HepG2 (cell line): Measurements from ENCODE around the gene RPS27L. TPM values are rescaled to one million over a fixed set of nuclear protein-coding genes. Genes with fewer than 3 reads are reported as not detected.

ENCODE experiments used
- ATAC-seq: fragments of 200-7000 bp; cut with Tn5 transposase; 3 replicates; pipeline ENCODE4 v1.9.1; 2020; ENCODE audit warnings: mild to moderate bottlenecking, moderate library complexity
- BruUV-seq: library from RNA; stranded (reverse); fragments of 400-500 nt; replicated peaks from 2 replicates; lab custom pipeline; 2021; lab: Mats Ljungman, UMichigan
- CTCF ChIA-PET: fragments of 300-600 bp; formaldehyde crosslinking; extraction: SDS; loops from one replicate; lab custom pipeline; 2021; ENCODE audit warnings: low total read pairs, inconsistent platforms, low intra/inter-chr PET ratio; lab: Yijun Ruan, JAX
- POLR2A ChIA-PET: fragments of 350-600 bp; sonication (Branson Sonifier 250); formaldehyde crosslinking; loops from one replicate; lab custom pipeline; 2020; ENCODE audit warnings: antibody characterized with exemption, inconsistent platforms; lab: Yijun Ruan, JAX
- DNase-seq: peaks from one replicate; pipeline ENCODE4 v3.0.0-alpha.2; 2015; ENCODE audit warnings: low spot score
- FAIRE-seq: peaks from 3 replicates; lab custom pipeline; 2011; peaks lifted over from hg19 to GRCh38; lab: Jason Lieb, UNC
- H2AFZ ChIP-seq: one replicate; pipeline ENCODE4 v1.6.1; 2011; ENCODE audit warnings: low read length, inconsistent platforms
- H3K27ac ChIP-seq: fragments of 300-600 bp; 3 replicates; pipeline ENCODE4 v1.8.0; 2011; ENCODE audit warnings: mixed run types, mild to moderate bottlenecking, mixed read lengths, low read length, inconsistent platforms; ENCODE audit not compliant: insufficient read depth; ENCODE audit errors: extremely low read length
- H3K27me3 ChIP-seq, 2 experiments: fragments of 200-600 bp in 1 of 2; 2 replicates in 1 of 2; 3 replicates in 1 of 2; pipeline versions ENCODE4 v1.6.0 to v1.8.0; 2011; ENCODE audit warnings: low read length in 2 of 2, mild to moderate bottlenecking in 2 of 2, moderate library complexity in 2 of 2, inconsistent platforms in 1 of 2; ENCODE audit not compliant: insufficient read depth in 2 of 2, control insufficient read depth in 1 of 2
- H3K36me3 ChIP-seq, 2 experiments: fragments of 200-600 bp in 1 of 2; replicated peaks in 1 of 2; 2 replicates in 1 of 2; 3 replicates in 1 of 2; pipeline versions ENCODE4 v1.5.1 to v1.8.0; 2011; ENCODE audit warnings: low read length in 2 of 2, inconsistent platforms in 1 of 2; ENCODE audit not compliant: insufficient read depth in 2 of 2, control insufficient read depth in 1 of 2
- H3K4me1 ChIP-seq: 2 replicates; pipeline ENCODE4 v1.5.1; 2012; ENCODE audit warnings: low read length, inconsistent platforms; ENCODE audit not compliant: insufficient read depth
- H3K4me2 ChIP-seq: 2 replicates; pipeline ENCODE4 v1.6.0; 2011; ENCODE audit warnings: low read depth, low read length, inconsistent platforms
- H3K4me3 ChIP-seq, 3 experiments: fragments of 200-600 bp in 1 of 3; sonication (generic), shearing (Covaris generic) in 1 of 3; replicated peaks in 1 of 3; 2 replicates each; pipeline ENCODE4 v1.5.1; 2011 to 2016; ENCODE audit warnings: low read length in 3 of 3, inconsistent platforms in 2 of 3, low read depth in 2 of 3, mild to moderate bottlenecking in 2 of 3, control low read depth in 1 of 3, mixed read lengths in 1 of 3; ENCODE audit not compliant: insufficient read depth in 1 of 3
- H3K79me2 ChIP-seq: one replicate; pipeline ENCODE4 v1.6.1; 2011; ENCODE audit warnings: low read length, inconsistent platforms; ENCODE audit not compliant: insufficient read depth
- H3K9ac ChIP-seq: 2 replicates; pipeline ENCODE4 v1.6.0; 2011; ENCODE audit warnings: mild to moderate bottlenecking, low read depth, low read length, inconsistent platforms; ENCODE audit not compliant: insufficient read depth
- H3K9me3 ChIP-seq: 2 replicates; pipeline ENCODE4 v1.5.1; 2012; ENCODE audit warnings: mild to moderate bottlenecking, low read length
- H4K20me1 ChIP-seq: 2 replicates; pipeline ENCODE4 v1.6.0; 2011; ENCODE audit warnings: inconsistent platforms, mild to moderate bottlenecking, low read length, moderate library complexity; ENCODE audit not compliant: insufficient read depth
- FOSL1 ChIP-seq: sonication (generic); formaldehyde crosslinking; IDR thresholded peaks from 2 replicates; pipeline ENCODE4 v1.9.0; 2021; ENCODE audit warnings: missing genetic modification reagents, borderline replicate concordance
- JARID2 ChIP-seq: sonication (generic); formaldehyde crosslinking; IDR thresholded peaks from 2 replicates; pipeline ENCODE4 v1.8.1; 2023; ENCODE audit warnings: missing genetic modification reagents, inconsistent platforms; ENCODE audit not compliant: insufficient replicate concordance
- MED1 ChIP-seq: sonication (generic); formaldehyde crosslinking; IDR thresholded peaks from 2 replicates; pipeline ENCODE4 v1.4.0; 2020; ENCODE audit warnings: missing genetic modification reagents
- POLR2AphosphoS2 ChIP-seq: IDR thresholded peaks from 2 replicates; pipeline ENCODE4 v1.6.1; 2011; ENCODE audit warnings: low read depth, low read length, improper control_type of control experiment
- SRY ChIP-seq: sonication (generic); formaldehyde crosslinking; IDR thresholded peaks from 2 replicates; pipeline ENCODE4 v1.8.0; 2022; ENCODE audit warnings: mild to moderate bottlenecking, missing genetic modification reagents
- U2AF1 ChIP-seq: fragments of 200-400 bp; formaldehyde crosslinking; optimal IDR thresholded peaks from 2 replicates; pipeline ENCODE3; 2017; ENCODE audit warnings: mild to moderate bottlenecking, low read depth, low read length
- ZBTB8A ChIP-seq: sonication (generic); formaldehyde crosslinking; IDR thresholded peaks from 2 replicates; pipeline ENCODE4 v1.4.0; 2020; ENCODE audit warnings: mild to moderate bottlenecking, low read depth, missing genetic modification reagents, borderline replicate concordance
- ZNF207 ChIP-seq: fragments of 450-650 bp; IDR thresholded peaks from 2 replicates; pipeline ENCODE4 v1.6.1; 2016; ENCODE audit warnings: antibody characterized with exemption, borderline replicate concordance
- WGBS: methylation state at CpG from one replicate; pipeline ENCODE4 v1.1.6; 2017; ENCODE audit warnings: low lambda C conversion rate; 5-methylcytosine and 5-hydroxymethylcytosine counted together
- in situ Hi-C: cut with HindIII; loops from 2 replicates; pipeline ENCODE4 v1.10.0; 2017; ENCODE audit warnings: low pct_unique_long_range_greater_than_20kb; ENCODE audit not compliant: extremely low pct_ligation_motif_present
- intact Hi-C: fragments of 100-400 bp; cut with micrococcal nuclease; formaldehyde crosslinking; loops from one replicate; pipeline ENCODE4 v1.10.0; 2022; ENCODE audit not compliant: unreplicated experiment
- polyA plus RNA-seq, 8 experiments: library from polyadenylated mRNA; depleted of rRNA in 3 of 8; stranded (reverse) in 7 of 8; unstranded in 1 of 8; fragments of >200 nt; fragmentation: Illumina TruSeq in 4 of 8; extraction: Trizol in 4 of 8; gene quantifications; 2 replicates each; pipeline versions ENCODE4 v1.2.1 to v1.2.3, GENCODE V29; 2011 to 2016; ENCODE audit warnings: low read depth in 4 of 8, missing spikeins in 1 of 8, mixed read lengths in 1 of 8; ENCODE audit not compliant: insufficient read depth in 1 of 8
- total RNA-seq, 5 experiments: library from RNA; depleted of rRNA; stranded (reverse); fragments of >200 nt; fragmentation: Illumina TruSeq; extraction: Trizol; gene quantifications; 2 replicates each; pipeline ENCODE4 v1.2.3, GENCODE V29; 2016; ENCODE audit warnings: low read depth in 1 of 5
- TF ChIP-seq, protein P1 (sequence below): sonication (generic); formaldehyde crosslinking; conservative IDR thresholded peaks from 2 replicates; pipeline ENCODE4 v1.8.0; 2022; ENCODE audit warnings: missing genetic modification reagents
- TF ChIP-seq, protein P2 (sequence below): sonication (generic); formaldehyde crosslinking; IDR thresholded peaks from 2 replicates; pipeline ENCODE4 v1.4.0; 2020; ENCODE audit warnings: missing genetic modification reagents

The RPS27L gene
- total and polyA plus RNA-seq, 2 of the 13 experiments (the other 11 are each of a cell fraction or from before 2014, with no cell fraction given): 231 to 433 TPM

DNA sequence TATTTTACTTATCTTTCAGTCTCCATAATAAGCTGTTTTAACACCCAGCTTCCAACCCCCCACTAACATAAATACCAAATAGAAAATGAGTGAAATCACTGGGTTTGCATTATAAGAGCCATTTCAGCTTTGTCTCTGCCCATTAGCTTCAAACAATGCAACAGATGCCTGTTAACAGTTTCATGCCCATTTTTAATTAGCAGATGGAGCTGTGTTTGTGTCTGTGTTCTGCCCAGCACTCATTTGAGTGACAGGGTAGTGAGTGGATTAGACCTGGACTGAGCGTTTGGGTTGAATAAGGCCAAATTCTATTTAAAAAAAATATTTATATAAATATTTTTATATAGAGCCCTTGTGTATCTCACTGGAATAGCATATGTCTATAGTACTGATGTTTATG is 39.6 kb upstream of the RPS27L start:
- H3K79me2 ChIP-seq: peaks cover 15% of the 10 kb centered on the region
- no peak overlapping the region for H3K27ac ChIP-seq
- H3K4me2 ChIP-seq: no peak overlapping the region
- CTCF ChIA-PET: no interaction called here
- no peaks in the 10 kb centered on the region for H3K36me3 ChIP-seq
- no TSS peak for BruUV-seq
- H3K9ac ChIP-seq: no peak overlapping the region
- no peaks in the 10 kb centered on the region for H4K20me1 ChIP-seq
- 97% methylated on average over 1 of the region's 1 CpG for WGBS
- no peak overlapping the region for H2AFZ ChIP-seq
- no peak for ATAC-seq
- H3K4me1 ChIP-seq: peaks cover 21% of the 10 kb centered on the region
- in situ Hi-C loops: no loop called here
- POLR2A ChIA-PET: interaction anchor here (1.9 kb wide), 1 partner anchor 39 kb away, joined by 4 read pairs; the partner anchor contains the start of gene RPS27L
- TF ChIP-seq, protein P1, sequence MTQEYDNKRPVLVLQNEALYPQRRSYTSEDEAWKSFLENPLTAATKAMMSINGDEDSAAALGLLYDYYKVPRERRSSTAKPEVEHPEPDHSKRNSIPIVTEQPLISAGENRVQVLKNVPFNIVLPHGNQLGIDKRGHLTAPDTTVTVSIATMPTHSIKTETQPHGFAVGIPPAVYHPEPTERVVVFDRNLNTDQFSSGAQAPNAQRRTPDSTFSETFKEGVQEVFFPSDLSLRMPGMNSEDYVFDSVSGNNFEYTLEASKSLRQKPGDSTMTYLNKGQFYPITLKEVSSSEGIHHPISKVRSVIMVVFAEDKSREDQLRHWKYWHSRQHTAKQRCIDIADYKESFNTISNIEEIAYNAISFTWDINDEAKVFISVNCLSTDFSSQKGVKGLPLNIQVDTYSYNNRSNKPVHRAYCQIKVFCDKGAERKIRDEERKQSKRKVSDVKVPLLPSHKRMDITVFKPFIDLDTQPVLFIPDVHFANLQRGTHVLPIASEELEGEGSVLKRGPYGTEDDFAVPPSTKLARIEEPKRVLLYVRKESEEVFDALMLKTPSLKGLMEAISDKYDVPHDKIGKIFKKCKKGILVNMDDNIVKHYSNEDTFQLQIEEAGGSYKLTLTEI (CRISPR knock-in tag): no peak
- TF ChIP-seq MED1 (CRISPR knock-in tag) (no peak), ZNF207 (no peak), U2AF1 (no peak), SRY (CRISPR knock-in tag) (no peak), POLR2AphosphoS2 (no peak), JARID2 (CRISPR knock-in tag) (no peak), FOSL1 (CRISPR knock-in tag) (no peak), ZBTB8A (CRISPR knock-in tag) (no peak)
- TF ChIP-seq, protein P2, sequence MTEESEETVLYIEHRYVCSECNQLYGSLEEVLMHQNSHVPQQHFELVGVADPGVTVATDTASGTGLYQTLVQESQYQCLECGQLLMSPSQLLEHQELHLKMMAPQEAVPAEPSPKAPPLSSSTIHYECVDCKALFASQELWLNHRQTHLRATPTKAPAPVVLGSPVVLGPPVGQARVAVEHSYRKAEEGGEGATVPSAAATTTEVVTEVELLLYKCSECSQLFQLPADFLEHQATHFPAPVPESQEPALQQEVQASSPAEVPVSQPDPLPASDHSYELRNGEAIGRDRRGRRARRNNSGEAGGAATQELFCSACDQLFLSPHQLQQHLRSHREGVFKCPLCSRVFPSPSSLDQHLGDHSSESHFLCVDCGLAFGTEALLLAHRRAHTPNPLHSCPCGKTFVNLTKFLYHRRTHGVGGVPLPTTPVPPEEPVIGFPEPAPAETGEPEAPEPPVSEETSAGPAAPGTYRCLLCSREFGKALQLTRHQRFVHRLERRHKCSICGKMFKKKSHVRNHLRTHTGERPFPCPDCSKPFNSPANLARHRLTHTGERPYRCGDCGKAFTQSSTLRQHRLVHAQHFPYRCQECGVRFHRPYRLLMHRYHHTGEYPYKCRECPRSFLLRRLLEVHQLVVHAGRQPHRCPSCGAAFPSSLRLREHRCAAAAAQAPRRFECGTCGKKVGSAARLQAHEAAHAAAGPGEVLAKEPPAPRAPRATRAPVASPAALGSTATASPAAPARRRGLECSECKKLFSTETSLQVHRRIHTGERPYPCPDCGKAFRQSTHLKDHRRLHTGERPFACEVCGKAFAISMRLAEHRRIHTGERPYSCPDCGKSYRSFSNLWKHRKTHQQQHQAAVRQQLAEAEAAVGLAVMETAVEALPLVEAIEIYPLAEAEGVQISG (CRISPR knock-in tag): no peak
- DNase-seq: no peak
- H3K9me3 ChIP-seq: no peaks in the 10 kb centered on the region
- intact Hi-C loops: no loop called here
- H3K27me3 ChIP-seq: no peaks in the 10 kb centered on the region
- H3K4me3 ChIP-seq: no peak overlapping the region
- FAIRE-seq: no peak
